Fibroblast of peridontal ligament (primary cell): Measurements from ENCODE around the gene HBP1.
"Not testable (repeated sequence)": the region's sequence is repeated elsewhere in the genome, so short reads cannot be mapped to it uniquely, and the experiment has no call there.

Source experiments
- DNase-seq: peaks from one replicate; pipeline ENCODE4 v3.0.0-alpha.2; 2010; ENCODE audit errors: extremely low read depth

Gene HBP1

DNA sequence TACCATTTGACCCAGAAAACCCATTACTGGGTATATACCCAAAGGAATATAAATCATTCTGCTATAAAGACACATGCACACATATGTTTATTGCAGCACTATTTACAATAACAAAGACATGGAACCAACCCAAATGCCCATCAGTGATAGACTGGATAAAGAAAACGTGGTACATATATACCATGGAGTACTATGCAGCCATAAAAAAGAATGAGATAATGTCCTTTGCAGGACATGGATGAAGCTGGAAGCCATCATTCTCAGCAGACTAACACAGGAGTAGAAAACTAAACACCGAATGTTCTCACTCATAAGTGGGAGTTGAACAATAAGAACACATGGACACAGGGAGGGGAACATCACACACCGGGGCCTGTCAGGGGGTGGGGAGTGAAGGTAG lies 13.1 kb upstream of the HBP1 start:
- not testable (repeated sequence) for DNase-seq

DNA sequence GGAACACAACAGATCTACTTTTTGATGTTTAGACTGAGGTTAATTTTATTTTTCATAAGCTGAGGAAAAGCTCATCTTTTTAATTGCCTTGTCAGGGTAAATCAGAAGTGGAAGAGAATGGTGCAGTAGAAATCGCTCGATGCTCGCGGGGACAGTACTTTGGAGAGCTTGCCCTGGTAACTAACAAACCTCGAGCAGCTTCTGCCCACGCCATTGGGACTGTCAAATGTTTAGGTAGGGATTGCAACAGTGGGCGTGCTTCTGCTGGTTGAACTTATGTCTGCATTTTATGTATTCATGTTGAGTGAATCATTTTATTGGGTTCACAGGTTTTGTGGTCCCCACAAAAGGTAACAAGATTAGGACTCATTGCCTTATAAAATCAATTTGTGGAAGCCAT lies 11.7 kb upstream of the HBP1 start:
- DNase-seq: no peak

DNA sequence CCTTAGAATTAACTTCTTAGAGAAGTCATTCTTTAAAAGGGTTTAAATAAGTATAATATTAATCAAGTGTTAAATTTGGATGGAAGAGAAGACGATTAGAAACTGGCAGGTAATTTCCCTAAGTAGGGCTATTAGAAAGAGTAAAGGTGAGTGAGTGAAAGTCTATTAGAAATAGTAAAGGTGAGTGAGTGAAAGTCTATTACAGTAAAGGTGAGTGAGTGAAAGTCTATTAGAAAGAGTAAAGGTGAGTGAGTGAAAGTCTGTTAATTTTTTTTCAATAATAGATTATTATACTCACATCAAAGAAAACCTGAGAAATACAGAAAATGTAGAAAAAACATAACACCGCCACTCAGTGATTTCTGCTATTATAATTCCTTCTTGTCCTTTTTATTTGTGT lies 10.8 kb upstream of the HBP1 start:
- DNase-seq: no peak

DNA sequence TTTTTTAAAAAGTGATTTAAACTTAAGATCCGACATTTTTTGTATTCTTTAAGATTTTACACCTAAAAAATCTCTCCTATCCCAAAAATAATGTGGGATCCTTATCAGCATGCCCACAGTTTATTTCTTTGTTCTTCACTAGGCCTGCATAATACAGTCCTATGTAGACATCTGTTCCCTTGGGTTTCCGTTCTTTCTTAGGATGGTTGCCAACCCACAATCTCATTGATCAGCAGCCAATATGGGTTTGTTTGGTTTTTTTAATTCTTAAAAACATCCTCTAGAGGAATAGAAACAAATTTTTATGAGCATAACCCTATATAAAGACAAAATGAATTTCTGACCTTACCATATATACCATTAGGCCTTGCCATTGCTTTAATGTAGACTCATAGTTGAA lies 8.4 kb upstream of the HBP1 start:
- DNase-seq: peak; percentile 45

DNA sequence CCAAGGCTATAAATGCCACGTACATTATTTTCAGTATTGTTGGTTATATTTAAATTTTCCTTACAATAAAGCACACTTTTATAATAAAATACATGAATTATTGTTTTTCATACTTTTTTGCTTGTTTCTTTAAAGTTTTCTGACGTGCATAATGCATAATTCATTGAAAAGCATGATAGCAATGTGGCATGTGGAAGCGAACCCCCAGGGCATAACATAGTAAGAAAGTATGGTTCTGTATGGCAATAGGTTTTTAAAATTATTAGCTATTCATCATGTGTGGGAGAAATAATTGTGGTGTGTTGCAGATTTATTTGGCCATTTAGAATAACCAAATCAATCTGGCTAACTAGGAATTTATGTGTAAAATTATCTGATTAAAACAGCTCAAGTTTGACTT lies 7.4 kb upstream of the HBP1 start:
- DNase-seq: no peak

DNA sequence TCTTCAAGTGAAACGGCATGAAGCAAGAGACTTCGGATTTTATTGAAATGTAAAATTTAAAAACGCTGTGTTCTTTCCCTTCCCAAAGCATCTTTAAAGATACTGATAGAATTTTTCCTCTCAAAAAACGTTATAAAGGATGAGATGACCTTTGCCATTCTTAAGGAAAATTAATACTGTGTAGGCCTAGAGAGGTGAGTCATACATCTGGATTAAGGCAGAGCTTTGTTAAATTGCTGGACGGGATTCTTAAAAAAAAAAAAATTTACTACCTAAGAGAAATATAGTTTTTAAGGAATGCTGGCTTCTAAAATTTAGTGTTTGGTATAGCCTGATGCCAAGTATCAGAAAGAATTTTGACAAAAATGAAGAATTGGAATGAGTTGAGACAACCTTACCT lies 6.3 kb upstream of the HBP1 start:
- peak; percentile 27 for DNase-seq

DNA sequence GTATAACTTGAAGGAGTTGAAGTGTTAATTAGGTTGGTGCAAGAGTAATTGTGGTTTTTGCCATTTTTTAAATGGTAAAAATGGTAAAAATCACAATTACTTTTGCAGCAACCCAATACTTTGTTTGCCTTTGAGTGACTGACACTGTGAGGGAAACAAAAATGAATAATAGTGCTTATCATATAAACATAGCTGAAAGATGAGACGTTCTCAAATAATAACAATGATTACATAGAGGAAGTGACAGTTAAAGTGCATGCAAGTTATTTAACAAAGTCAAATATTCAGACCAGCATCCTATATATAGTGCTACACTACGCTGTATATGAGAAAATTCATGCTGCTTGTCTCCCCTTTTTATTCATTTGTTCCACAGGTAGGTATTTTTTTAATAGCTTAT lies 4.7 kb upstream of the HBP1 start:
- DNase-seq: no peak

DNA sequence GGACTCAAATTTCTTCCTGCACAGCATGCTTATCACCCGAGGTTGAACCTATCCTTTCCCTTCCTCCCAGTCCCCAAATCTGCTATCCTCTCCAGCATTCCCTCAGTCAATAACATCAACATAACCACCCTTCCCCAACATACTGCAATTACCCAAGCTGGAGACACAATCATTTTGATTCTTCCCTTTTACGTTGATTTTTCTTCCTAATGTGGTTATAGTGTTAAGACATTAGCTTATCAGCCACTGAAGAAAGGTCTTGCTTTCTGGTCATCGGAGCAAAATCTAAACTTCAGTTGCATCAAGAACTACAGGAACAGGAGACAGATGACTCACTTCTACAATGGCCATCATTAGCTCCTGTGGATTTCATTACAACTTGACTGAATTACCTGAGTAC lies 3.5 kb upstream of the HBP1 start:
- DNase-seq: no peak

DNA sequence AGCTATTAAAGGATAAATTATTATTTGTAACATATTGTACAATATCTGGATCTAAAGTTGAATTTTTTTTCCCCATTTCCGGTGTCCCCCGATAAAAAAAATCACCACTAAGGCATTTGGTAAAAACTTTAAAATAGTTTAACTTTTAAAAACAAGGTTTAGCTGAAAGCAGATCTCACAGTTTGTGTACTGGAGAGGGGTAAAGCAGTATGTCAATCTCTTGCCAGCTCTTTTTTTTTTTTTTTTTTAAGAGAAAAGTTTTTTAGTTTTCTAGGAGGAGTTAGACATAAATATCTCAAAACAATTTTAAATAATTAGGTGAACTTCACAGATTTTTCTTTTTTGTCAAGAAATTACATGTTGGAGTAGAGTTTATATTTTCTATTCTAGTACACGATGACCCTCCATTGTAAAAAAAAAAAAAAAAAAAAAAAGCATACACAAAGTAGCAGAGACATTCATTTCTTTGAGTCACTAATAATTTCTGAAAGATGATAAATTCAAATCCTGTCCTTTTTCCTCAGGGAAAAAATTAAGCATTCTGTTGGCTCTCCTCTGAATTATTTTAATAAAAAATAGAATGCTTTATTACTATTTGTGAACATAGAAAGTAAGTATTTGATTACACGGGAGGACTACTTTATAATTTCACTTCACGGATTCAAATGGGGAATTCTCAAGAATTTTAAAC lies 1.9 kb upstream of the HBP1 start:
- DNase-seq: peak; percentile 10

DNA sequence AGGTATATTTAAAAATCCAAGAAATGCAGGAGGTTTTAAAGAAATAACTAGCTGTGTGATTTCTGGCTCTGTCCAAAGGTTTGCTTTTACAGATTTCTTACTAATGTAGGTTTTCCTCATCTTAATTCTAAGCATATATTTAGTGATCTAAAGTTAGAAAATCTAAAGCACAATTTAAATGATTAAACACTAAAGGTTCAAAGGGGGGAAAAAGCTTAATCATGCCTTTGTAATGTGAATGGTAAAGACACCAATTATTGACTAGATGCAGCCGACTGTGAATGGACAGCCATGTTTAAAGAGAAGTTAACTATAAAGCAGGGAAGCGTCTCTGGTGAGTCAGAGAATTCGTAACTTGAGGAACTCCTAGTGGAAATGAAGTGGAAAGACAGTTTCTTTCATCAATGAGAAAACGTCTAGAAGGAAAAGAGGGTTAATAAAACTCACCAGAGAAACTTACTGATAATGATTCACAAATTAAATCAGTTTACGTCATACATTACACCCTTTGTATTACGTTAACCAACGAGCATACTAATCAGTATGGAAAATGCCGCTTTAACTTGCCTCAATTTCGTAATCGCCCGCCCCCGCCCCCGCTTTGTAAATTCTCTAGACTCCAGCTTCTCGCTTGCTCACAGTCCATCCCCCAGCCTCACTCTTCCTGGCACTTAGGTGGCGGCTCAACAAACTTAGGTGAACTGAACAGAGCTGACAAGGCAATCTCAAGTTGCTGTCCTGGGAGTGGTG lies 1.1 kb upstream of the HBP1 start:
- peak; percentile 92 for DNase-seq

DNA sequence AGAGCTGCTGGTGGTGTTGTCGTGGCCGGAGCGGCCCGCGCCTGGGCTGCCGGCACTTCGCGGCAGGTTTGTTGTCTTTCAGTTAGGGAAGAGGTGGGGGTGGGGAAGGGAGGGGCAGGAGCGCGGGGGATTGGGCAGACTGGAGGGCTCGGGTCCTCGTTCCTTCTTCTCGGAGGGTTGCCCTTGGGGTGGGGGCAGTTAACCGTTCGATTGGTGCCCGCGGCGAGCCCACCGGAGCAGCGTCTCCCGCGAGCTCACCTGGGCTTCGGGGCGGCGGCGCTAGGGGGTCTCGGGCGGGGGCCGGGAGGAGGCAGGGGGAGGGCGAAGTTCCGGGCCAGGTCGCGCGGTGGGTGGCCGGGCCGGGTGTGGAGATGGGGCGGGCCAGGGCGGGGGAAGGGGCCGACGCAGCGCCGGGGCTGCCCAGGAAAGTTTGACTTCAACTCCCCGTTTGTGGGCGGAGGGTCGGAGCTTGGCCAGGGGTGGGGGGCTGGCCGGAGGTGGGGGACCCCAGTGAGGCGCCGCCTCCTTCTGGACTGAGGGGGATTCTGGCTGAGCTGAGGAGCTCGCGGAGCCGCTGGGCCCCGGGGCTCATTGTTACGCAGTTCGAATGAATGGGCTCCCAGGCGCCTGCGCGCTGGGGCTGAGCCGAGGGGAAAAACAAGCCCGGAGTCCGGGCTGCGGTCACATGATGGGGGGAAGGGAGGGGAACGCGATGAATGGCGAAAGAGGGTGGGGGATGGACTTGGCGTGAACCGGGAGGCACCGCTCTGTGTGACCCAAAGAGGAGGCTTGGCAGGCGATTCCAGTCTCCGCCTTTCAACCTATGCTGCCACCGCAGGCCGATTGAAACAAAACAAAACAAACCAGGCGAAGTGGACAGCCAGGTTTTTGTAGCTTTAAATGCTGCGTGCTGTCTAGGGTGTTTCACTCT lies 582 bp downstream of the HBP1 start:
- DNase-seq: peak; percentile 97

DNA sequence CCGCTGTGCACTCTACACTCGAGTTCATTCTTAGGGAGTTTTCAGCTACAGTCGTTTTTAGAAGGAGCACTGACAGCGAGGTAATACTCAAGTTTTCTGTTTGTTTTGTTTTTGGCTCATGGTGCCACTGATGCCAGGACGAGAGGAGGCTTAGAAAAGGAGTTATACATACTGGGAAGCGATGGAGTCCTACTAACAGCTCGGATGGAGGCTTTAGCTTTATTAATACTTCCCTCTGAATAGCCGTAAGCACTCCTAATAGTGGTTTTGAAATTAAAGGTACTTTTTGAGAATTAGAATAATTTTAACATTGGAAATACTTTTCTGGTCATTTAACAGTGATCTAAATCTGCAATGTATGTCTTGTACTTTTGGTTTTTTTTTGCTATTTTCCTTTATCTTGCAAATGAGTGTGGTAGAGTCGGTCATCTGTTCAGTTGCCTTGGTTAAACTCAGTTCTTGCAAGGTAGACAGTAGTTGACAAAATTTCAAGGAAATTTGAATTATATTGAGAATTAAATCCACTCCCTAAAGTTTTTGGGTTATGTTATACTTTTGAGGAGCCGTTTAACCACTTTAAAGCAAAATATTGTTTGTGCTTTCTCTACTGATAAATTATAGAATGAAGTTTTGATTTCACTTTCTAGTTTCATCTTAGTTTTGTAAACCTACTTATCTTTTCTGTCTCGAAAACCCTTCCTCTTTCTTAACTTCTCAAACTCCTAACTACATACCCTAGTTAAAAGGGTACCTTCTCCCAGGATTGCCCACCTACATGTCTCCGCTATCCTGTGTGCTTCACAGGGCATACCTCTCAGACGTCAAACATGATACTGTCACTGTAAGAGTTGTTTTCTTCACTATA lies 1.5 kb downstream of the HBP1 start:
- DNase-seq: peak; percentile 13

DNA sequence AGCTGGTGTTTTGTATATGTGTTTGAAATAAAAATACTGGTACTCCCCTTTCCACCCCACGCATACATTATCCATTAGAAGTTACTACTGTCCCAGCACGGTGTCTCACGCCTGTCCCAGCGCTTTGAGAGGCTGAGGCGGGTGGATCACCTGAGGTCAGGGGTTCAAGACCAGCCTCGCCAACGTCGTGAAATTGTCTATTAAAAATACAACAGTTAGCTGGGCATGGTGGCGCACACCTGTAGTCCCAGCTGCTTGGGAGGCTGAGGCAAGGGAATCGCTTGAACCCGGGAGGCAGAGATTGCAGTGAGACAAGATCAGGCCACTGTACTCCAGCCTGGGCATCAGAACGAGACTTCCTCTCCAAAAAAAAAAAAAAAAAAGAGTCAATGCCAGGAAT lies 2.7 kb downstream of the HBP1 start:
- no peak for DNase-seq

DNA sequence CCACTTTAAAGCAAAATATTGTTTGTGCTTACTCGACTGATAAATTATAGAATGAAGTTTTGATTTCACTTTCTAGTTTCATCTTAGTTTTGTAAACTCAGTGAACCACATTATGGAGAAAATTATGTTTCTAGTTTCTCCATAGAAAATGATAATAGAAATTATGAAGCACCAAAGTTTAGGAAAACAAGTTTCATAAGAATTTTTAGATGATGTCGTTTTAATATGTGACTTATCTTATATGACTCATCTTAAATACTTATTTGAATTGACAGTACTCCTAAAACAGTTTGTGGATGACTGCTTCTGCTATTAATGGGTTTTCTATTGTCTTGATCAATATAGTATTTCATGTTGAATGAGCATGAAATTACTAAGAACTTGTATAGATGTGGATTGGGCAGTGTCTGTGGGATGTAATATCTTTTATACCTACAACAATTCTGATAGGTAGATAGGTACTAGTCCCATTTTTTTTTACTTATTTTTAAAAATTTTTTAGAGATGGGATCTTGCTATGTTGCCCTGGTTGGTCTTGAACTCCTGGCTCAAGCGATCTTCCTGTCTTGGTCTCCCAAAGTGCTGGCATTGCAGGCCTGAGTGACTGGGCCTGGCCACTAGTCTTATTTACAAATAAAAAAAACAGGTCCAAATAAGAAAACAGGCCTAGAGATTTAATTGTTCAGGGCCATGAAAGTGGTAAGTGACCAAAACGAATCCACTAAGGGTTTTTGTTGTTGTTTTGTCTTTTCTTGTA lies 3.7 kb downstream of the HBP1 start:
- no peak for DNase-seq

DNA sequence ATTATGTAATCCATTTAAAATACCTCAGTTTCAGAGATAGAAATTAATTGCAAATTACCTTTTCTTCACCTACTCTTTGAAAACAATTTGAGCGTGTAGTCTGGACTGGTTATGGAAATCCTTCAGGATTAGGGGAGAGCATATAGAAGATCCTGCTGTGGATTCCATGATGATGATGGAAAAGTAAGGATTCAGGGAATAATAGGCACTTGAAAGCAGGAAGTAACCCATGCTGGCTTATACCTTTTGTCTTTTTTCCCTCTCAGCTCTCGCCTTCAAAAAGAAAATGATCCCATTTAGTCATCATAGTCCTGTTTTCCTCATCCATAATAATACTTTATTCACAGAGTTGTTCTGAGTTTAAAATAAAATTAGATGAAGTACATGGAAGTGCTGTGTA lies 4.4 kb downstream of the HBP1 start:
- DNase-seq: no peak

DNA sequence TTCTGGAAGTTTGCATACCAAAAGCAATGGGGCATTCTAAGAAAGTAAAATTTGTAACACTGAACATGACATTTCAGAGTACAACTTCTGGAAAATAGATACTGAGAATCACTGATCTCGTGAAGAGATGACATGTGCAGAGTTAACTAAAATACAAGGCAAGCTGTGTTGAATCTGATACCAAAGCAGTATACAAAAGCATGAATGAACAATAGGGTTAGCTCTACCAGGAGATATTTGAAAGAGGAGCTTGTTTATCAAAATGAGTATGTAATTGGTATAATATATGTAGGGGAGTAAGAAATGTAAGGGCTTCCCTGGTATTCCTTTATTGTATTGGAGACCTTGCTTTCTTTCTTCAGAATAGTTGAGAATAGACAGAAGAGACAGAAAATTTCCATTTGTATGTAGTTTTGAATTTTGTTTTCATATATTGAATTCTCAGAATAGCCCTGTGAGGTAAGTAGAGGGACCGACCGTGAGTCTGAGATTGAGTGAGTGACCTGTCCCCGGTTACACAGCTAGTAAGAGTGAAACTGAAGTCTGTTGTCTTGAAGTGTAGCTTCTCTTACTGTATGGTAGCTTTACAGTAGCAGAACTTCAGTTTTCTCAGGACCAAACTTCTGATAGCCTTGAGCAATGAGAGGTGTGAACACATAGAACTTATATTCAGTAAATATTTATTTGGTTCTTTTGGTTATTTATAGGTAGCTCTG lies 5.0 kb downstream of the HBP1 start:
- DNase-seq: no peak

DNA sequence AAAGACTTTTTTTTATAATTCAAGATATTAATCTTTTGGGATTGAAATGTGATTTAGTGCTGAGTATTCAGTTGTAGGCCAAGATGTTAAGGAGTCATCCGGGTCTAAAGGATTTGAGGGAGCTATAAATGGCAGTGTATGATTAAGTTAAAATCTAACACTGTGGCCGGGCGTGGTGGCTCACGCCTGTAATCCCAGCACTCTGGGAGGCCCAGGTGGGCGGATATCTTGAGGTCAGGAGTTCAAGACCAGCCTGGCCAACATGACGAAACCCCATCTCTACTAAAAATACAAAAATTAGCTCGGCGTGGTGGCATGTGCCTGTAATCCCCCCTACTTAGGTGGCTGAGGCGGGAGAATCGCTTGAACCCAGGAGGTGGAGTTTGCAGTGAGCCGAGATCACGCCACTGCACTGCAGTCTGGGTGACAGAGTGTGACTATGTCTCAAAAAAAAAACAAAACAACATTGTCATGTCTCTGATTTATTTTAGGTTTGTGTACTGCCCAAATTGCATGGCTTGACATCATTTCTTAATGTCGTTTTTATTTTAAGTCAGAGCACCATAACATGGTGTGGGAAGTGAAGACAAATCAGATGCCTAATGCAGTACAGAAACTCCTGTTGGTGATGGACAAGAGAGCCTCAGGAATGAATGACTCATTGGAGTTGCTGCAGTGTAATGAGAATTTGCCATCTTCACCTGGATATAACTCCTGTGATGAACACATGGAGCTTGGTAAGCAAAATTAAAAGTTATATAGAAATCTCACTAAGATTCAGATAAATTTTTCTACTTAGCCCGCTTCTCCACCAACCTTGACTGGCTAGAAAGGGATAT lies 10.7 kb downstream of the HBP1 start:
- DNase-seq: peak; percentile 15

DNA sequence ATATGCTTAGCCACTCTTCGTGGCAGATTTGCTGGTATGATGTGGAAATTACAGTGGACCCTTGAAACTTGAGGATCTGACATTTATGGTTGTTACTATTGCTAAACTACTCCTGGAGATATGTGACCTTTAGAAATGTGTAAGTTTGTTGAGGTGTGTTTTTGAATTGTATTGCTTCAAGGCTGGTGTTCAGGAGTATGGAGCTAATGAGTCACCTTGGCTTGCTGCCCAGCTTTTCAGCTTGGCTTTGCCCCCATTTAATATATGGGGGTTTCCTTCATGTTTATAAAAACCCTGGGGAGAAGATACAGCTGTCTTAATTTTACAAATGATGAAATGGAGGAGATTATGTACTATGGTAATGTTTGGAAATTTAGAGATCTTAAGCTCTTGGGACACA lies 11.6 kb downstream of the HBP1 start:
- DNase-seq: peak; percentile 81

DNA sequence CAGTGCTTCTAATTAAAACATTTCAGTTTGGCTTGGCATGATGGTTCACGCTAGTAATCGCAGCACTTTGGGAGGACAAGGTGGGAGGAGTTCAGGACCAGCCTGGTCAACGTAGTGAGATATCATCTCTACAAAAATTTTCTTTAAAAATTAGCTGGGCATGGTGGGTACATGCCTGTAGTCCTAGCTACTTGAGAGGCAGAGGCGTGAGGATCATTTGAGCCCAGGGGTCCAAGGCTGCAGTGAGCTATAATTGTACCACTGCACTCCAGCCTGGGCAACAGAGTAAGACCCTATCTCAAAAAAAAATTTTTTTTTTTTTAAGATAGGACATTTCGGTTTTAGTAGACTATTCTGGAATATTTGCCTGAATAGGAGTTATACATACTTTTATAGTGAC lies 12.4 kb downstream of the HBP1 start:
- no peak for DNase-seq
